NOMO-1 treated with dmso at 0.1 percent for 144 hours (cell line): ENCODE measurements around the gene F2RL1.
"Not testable (repeated sequence)": the region's sequence is repeated elsewhere in the genome, so short reads cannot be mapped to it uniquely, and the experiment has no call there.

Experiments used
- DNase-seq: peaks from one replicate; lab custom pipeline; 2025; ENCODE audit not compliant: unreplicated experiment; lab: John Stamatoyannopoulos, UW

Gene F2RL1

GRCh38 chr5:76805821-76806505 is 12.9 kb upstream of the F2RL1 start:
- DNase-seq, result no peak

GRCh38 chr5:76807296-76807695 is 11.5 kb upstream of the F2RL1 start:
- no peak for DNase-seq

- DNase-seq, result no peak
Observed at GRCh38 chr5:76808141-76808691, 10.6 kb upstream of the F2RL1 start.

- DNase-seq, result no peak
Observed at GRCh38 chr5:76809141-76809540, 9.7 kb upstream of the F2RL1 start.

- DNase-seq, result no peak
Observed at GRCh38 chr5:76810236-76810635, 8.6 kb upstream of the F2RL1 start.

- no peak for DNase-seq
Observed at GRCh38 chr5:76811214-76811613, 7.6 kb upstream of the F2RL1 start.

GRCh38 chr5:76812209-76812608 is 6.6 kb upstream of the F2RL1 start:
- not testable (repeated sequence) for DNase-seq

GRCh38 chr5:76813982-76814562 is 4.8 kb upstream of the F2RL1 start:
- DNase-seq, result no peak

GRCh38 chr5:76816110-76816831 is 2.6 kb upstream of the F2RL1 start:
- no peak for DNase-seq

- no peak for DNase-seq
Observed at GRCh38 chr5:76819851-76820525, 1.2 kb downstream of the F2RL1 start.

- DNase-seq, result no peak
Observed at GRCh38 chr5:76820526-76820890, 1.7 kb downstream of the F2RL1 start.

GRCh38 chr5:76821136-76821535 is 2.3 kb downstream of the F2RL1 start:
- no peak for DNase-seq

- not testable (repeated sequence) for DNase-seq
Observed at GRCh38 chr5:76822105-76822731, 3.4 kb downstream of the F2RL1 start.

- not testable (repeated sequence) for DNase-seq
Observed at GRCh38 chr5:76826416-76826815, 7.6 kb downstream of the F2RL1 start.

GRCh38 chr5:76831110-76831452 is 12.3 kb downstream of the F2RL1 start:
- no peak for DNase-seq

- no peak for DNase-seq
Observed at GRCh38 chr5:76836181-76836580, 17.4 kb downstream of the F2RL1 start.

- no peak for DNase-seq
Observed at GRCh38 chr5:76836585-76836984, 17.8 kb downstream of the F2RL1 start.

- no peak for DNase-seq
Observed at GRCh38 chr5:76838481-76839261, 19.8 kb downstream of the F2RL1 start.

- no peak for DNase-seq
Observed at GRCh38 chr5:76841361-76841760, 22.5 kb downstream of the F2RL1 start.

- DNase-seq, result no peak
Observed at GRCh38 chr5:76845890-76846289, 27.1 kb downstream of the F2RL1 start.
